ENCODE data around the gene TENT4B. TPM values are rescaled to one million over a fixed set of nuclear protein-coding genes. Genes with fewer than 3 reads are reported as not detected.

TENT4B gene
- total RNA-seq, 4 donors from 2014 or later: 10.7 to 15.6 (median 13.2) TPM

- no peak for DNase-seq (ENCODE audit: low spot score)
- no peak for ATAC-seq (ENCODE audit: low FRiP score)
- no peak for TF ChIP-seq CTCF (IDR thresholded peaks at IDR 0.05)
These were observed 108.7 kb downstream of the TENT4B start for GRCh38 chr16:50261707-50262235.

GRCh38 chr16:50263060-50263909 lies 110.2 kb downstream of the TENT4B start:
- no peak for ATAC-seq (ENCODE audit: low FRiP score)
- no peak for DNase-seq (ENCODE audit: low spot score)
- no peak for TF ChIP-seq CTCF (IDR thresholded peaks at IDR 0.05)

- no peak for ATAC-seq (ENCODE audit: low FRiP score)
- no peak for DNase-seq (ENCODE audit: low spot score)
- no peak for TF ChIP-seq CTCF (IDR thresholded peaks at IDR 0.05)
These were observed 111.1 kb downstream of the TENT4B start for GRCh38 chr16:50263940-50264929.

GRCh38 chr16:50265260-50265659 lies 112.2 kb downstream of the TENT4B start:
- DNase-seq (ENCODE audit: low spot score): peak; percentile 19
- no peak for ATAC-seq (ENCODE audit: low FRiP score)
- no peak for TF ChIP-seq CTCF (IDR thresholded peaks at IDR 0.05)

GRCh38 chr16:50265716-50266336 lies 112.7 kb downstream of the TENT4B start:
- DNase-seq (ENCODE audit: low spot score) (no peak), ATAC-seq (ENCODE audit: low FRiP score) (no peak)

More at GRCh38 chr16:50265716-50266336, 112.7 kb downstream of the TENT4B start:
- no peak for TF ChIP-seq CTCF (IDR thresholded peaks at IDR 0.05)

All from omental fat pad (tissue), 4 donors.